Spinal cord (tissue), 10 donors: Measurements from ENCODE around the gene FABP6. TPM values are rescaled to one million over a fixed set of nuclear protein-coding genes. Genes with fewer than 3 reads are reported as not detected.
"Not testable (repeated sequence)": the region's sequence is repeated elsewhere in the genome, so short reads cannot be mapped to it uniquely, and the experiment has no call there.

ENCODE experiments used
- DNase-seq, 6 donors: peaks; one replicate each; pipeline versions ENCODE4 v3.0.0 to v3.0.0-alpha.2; 2013 to 2015; ENCODE audit warnings: low spot score in 6 of 6, low read depth in 4 of 6
- H3K27ac ChIP-seq: one replicate; pipeline ENCODE4 v1.5.1; 2013; ENCODE audit warnings: low read depth, low read length, control low read depth
- H3K27me3 ChIP-seq: one replicate; pipeline ENCODE4 v1.6.1; 2013; ENCODE audit warnings: low read length; ENCODE audit not compliant: control insufficient read depth, insufficient read depth
- H3K36me3 ChIP-seq: one replicate; pipeline ENCODE4 v1.6.1; 2013; ENCODE audit warnings: low read length; ENCODE audit not compliant: control insufficient read depth, insufficient read depth
- H3K4me1 ChIP-seq: one replicate; pipeline ENCODE4 v1.6.1; 2013; ENCODE audit warnings: low read length; ENCODE audit not compliant: control insufficient read depth, insufficient read depth
- H3K4me3 ChIP-seq: one replicate; pipeline ENCODE4 v1.5.1; 2013; ENCODE audit warnings: low read depth, low read length, control low read depth
- H3K9me3 ChIP-seq: one replicate; pipeline ENCODE4 v1.6.1; 2013; ENCODE audit warnings: low read length; ENCODE audit not compliant: control insufficient read depth, insufficient read depth
- WGBS: methylation state at CpG from one replicate; pipeline ENCODE4 v1.1.5; 2013; ENCODE audit warnings: missing lambda C conversion rate; ENCODE audit not compliant: insufficient coverage; 5-methylcytosine and 5-hydroxymethylcytosine counted together
- polyA plus RNA-seq, 2 donors: library from polyadenylated mRNA; unstranded; fragments of 120-200 nt; gene quantifications; one replicate each; pipeline ENCODE4 v1.2.1, GENCODE V29; 2013; ENCODE audit not compliant: insufficient read length in 2 of 2
- total RNA-seq, 2 donors: library from RNA; depleted of rRNA in 1 of 2; stranded (reverse); fragments of 120-200 nt in 1 of 2; fragments of >200 nt in 1 of 2; gene quantifications; one replicate each; pipeline versions ENCODE4 v1.2.3 to v1.2.4, GENCODE V29; 2013 to 2014
- donor health status: healthy.

The FABP6 gene
- total and polyA plus RNA-seq, 4 donors, result 2.8 to 6.4 (median 3.9) TPM

DNA sequence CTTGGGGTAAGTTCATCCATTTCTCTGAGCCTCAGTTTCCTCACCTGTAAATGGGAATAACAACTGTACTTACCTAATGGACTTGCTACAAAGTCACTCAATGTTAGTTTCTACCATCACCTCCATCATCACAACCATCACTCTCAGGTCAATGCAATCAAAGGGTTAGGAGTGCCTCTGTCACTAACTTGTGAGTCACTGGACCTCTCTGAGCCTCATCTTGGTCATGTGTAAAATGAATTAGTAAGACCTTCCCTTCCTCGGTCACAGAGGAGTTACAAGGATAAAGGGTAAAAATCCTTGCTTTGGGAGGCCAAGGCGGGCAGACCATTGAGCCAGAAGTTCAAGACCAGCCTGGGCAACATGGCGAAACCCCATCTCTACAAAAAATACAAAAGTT lies 12.8 kb downstream of the FABP6 start:
- Histone ChIP-seq H3K9me3 (no peaks in the 10 kb centered on the region), H3K4me3 (no peak overlapping the region), H3K27me3 (no peaks in the 10 kb centered on the region), H3K27ac (no peak overlapping the region), H3K36me3 (no peaks in the 10 kb centered on the region), H3K4me1 (no peaks in the 10 kb centered on the region)
- no CpG with 5 or more reads among the region's 3 CpGs for WGBS
- DNase-seq, result no peak

GRCh38 chr5:160245506-160246086 lies 16.3 kb downstream of the FABP6 start:
- DNase-seq, result peak in 2 of 6 donors; percentile 54 to 60
- no peaks in the 10 kb centered on the region for H3K9me3 ChIP-seq
- no peak overlapping the region for H3K27ac ChIP-seq
- H3K36me3 ChIP-seq, result no peaks in the 10 kb centered on the region
- H3K27me3 ChIP-seq, result no peaks in the 10 kb centered on the region
- H3K4me3 ChIP-seq, result no peak overlapping the region
- WGBS, result 67% methylated on average over 9 of the region's 9 CpGs
- H3K4me1 ChIP-seq, result no peaks in the 10 kb centered on the region

GRCh38 chr5:160249570-160249969 lies 20.3 kb downstream of the FABP6 start:
- H3K27ac ChIP-seq, H3K4me1 ChIP-seq, H3K27me3 ChIP-seq, H3K4me3 ChIP-seq, DNase-seq, H3K9me3 ChIP-seq: not testable (repeated sequence)
- peaks cover 16% of the 10 kb centered on the region for H3K36me3 ChIP-seq
- WGBS, result no CpG with 5 or more reads among the region's 1 CpG

DNA sequence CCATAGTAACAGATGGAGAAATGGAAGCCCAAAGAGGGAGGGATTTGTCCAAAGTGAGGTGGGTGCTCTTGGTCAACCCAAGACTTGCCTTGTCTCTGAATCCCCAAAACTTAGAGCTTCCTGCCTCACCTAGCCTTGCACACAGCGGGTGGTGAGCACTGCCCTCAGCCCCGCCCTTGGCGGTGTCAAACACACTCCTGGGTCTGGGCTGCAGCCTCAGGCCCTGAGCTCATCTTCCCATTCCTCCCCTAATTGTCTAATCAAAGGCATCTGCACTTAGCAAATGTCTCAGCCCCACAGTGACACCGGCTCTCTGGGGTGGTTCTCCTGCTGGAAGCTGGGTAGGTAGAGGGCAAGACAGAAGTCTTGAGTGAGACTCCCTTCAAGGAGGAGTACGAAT lies 20.9 kb downstream of the FABP6 start:
- H3K4me3 ChIP-seq, result no peak overlapping the region
- H3K4me1 ChIP-seq, result no peaks in the 10 kb centered on the region
- no peaks in the 10 kb centered on the region for H3K27me3 ChIP-seq
- no peaks in the 10 kb centered on the region for H3K9me3 ChIP-seq
- DNase-seq, result no peak
- H3K27ac ChIP-seq, result no peak overlapping the region
- WGBS, result 100% methylated on average over 3 of the region's 5 CpGs
- peaks cover 16% of the 10 kb centered on the region for H3K36me3 ChIP-seq

- Histone ChIP-seq H3K27me3 (no peaks in the 10 kb centered on the region), H3K4me3 (no peak overlapping the region), H3K36me3 (peaks cover 16% of the 10 kb centered on the region), H3K4me1 (no peaks in the 10 kb centered on the region), H3K9me3 (no peaks in the 10 kb centered on the region), H3K27ac (no peak overlapping the region)
- WGBS, result 88% methylated on average over 2 of the region's 2 CpGs
- DNase-seq, result no peak
Observed at GRCh38 chr5:160250826-160251225, 21.5 kb downstream of the FABP6 start.

GRCh38 chr5:160251406-160252155 lies 22.3 kb downstream of the FABP6 start:
- Histone ChIP-seq H3K4me3 (no peak overlapping the region), H3K4me1 (no peaks in the 10 kb centered on the region), H3K9me3 (no peaks in the 10 kb centered on the region), H3K27ac (no peak overlapping the region), H3K36me3 (peaks cover 16% of the 10 kb centered on the region), H3K27me3 (no peaks in the 10 kb centered on the region)
- 86% methylated on average over 8 of the region's 14 CpGs for WGBS
- DNase-seq, result no peak

GRCh38 chr5:160252916-160253315 lies 23.6 kb downstream of the FABP6 start:
- Histone ChIP-seq H3K27ac (no peak overlapping the region), H3K4me1 (no peaks in the 10 kb centered on the region), H3K9me3 (no peaks in the 10 kb centered on the region), H3K36me3 (peaks cover 16% of the 10 kb centered on the region), H3K27me3 (no peaks in the 10 kb centered on the region), H3K4me3 (no peak overlapping the region)
- WGBS, result 89% methylated on average over 4 of the region's 9 CpGs
- DNase-seq, result no peak

- Histone ChIP-seq H3K4me1 (no peaks in the 10 kb centered on the region), H3K9me3 (no peaks in the 10 kb centered on the region), H3K36me3 (peaks cover 16% of the 10 kb centered on the region), H3K4me3 (no peak overlapping the region), H3K27me3 (no peaks in the 10 kb centered on the region), H3K27ac (no peak overlapping the region)
- no peak for DNase-seq
- 87% methylated on average over 17 of the region's 17 CpGs for WGBS
Observed at GRCh38 chr5:160253441-160253840, 24.1 kb downstream of the FABP6 start.

DNA sequence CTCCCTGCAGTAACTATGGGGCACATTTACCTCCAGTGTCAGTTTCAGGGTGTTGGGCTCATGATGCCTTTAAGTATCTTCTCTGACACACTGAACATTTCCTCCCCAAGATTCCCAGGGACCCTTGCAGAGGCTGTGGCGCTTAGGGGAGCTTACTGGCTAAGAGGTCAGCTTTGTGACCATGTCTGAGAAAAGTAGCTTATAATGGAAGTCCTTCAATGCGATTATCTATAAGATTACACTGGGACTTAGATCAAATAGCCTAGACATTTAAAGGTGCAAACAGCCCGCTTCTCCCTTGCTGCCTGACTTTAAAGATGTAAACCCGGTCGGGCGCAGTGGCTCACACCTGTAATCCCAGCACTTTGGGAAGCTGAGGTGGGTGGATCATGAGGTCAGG lies 25.4 kb downstream of the FABP6 start:
- DNase-seq, result no peak
- Histone ChIP-seq H3K27ac (no peak overlapping the region), H3K36me3 (peaks cover 25% of the 10 kb centered on the region), H3K9me3 (no peaks in the 10 kb centered on the region), H3K4me3 (no peak overlapping the region), H3K4me1 (no peaks in the 10 kb centered on the region), H3K27me3 (no peaks in the 10 kb centered on the region)
- WGBS, result 100% methylated on average over 2 of the region's 6 CpGs

- no peak overlapping the region for H3K4me3 ChIP-seq
- 90% methylated on average over 7 of the region's 7 CpGs for WGBS
Observed at GRCh38 chr5:160259341-160259740, 30.0 kb downstream of the FABP6 start.

More at GRCh38 chr5:160259341-160259740, 30.0 kb downstream of the FABP6 start:
- Histone ChIP-seq H3K27ac (no peak overlapping the region), H3K36me3 (peaks cover 14% of the 10 kb centered on the region), H3K4me1 (peaks cover 20% of the 10 kb centered on the region), H3K27me3 (peaks cover 2% of the 10 kb centered on the region), H3K9me3 (no peaks in the 10 kb centered on the region)
- DNase-seq, result no peak
